ENCODE results near the gene TTLL11. TPM values are rescaled to one million over a fixed set of nuclear protein-coding genes. Genes with fewer than 3 reads are reported as not detected.

The TTLL11 gene
- total RNA-seq, 1 experiment from 2014 or later = 13.6 TPM

- Mint-ChIP-seq H3K36me3 (ENCODE audit: insufficient read depth, unreplicated experiment) (peaks cover 8% of the 10 kb centered on the region), H3K9me3 (ENCODE audit: unreplicated experiment) (no peaks in the 10 kb centered on the region), H3K27ac (ENCODE audit: low read depth, unreplicated experiment) (no peak overlapping the region), H3K27me3 (ENCODE audit: insufficient read depth, unreplicated experiment) (no peaks in the 10 kb centered on the region), H3K4me3 (ENCODE audit: unreplicated experiment) (no peak overlapping the region), H3K4me1 (ENCODE audit: insufficient read depth, unreplicated experiment) (no peaks in the 10 kb centered on the region)
- no peak for TF ChIP-seq CTCF (IDR thresholded peaks at IDR 0.05; ENCODE audit: unreplicated experiment)
- POLR2A ChIA-PET = interaction anchor here (0.6 kb wide), 1 partner anchor 385 kb away, joined by 3 read pairs; no protein-coding TSS in a partner anchor
- no peak for DNase-seq (ENCODE audit: unreplicated experiment)
- intact Hi-C loops (cut with micrococcal nuclease) = no loop called here
- no TSS peak for BruUV-seq (replicated peaks)
- CTCF ChIA-PET = interaction anchor here (0.5 to 1.0 kb wide), 3 partner anchors 66 to 212 kb away, joined by 3 read pairs; no protein-coding TSS in a partner anchor
Observed at GRCh38 chr9:122058709-122059108, 34.4 kb downstream of the TTLL11 start.

- Mint-ChIP-seq H3K27me3 (ENCODE audit: insufficient read depth, unreplicated experiment) (no peaks in the 10 kb centered on the region), H3K9me3 (ENCODE audit: unreplicated experiment) (no peaks in the 10 kb centered on the region), H3K4me3 (ENCODE audit: unreplicated experiment) (no peak overlapping the region), H3K27ac (ENCODE audit: low read depth, unreplicated experiment) (no peak overlapping the region), H3K36me3 (ENCODE audit: insufficient read depth, unreplicated experiment) (peaks cover 8% of the 10 kb centered on the region), H3K4me1 (ENCODE audit: insufficient read depth, unreplicated experiment) (no peaks in the 10 kb centered on the region)
- TF ChIP-seq CTCF (IDR thresholded peaks at IDR 0.05; ENCODE audit: unreplicated experiment) = no peak
- ChIA-PET POLR2A (no interaction called here), CTCF (interaction anchor here (1.0 kb wide), 1 partner anchor 67 kb away, joined by 3 read pairs; no protein-coding TSS in a partner anchor)
- DNase-seq (ENCODE audit: unreplicated experiment) = no peak
- intact Hi-C loops (cut with micrococcal nuclease) = no loop called here
- no TSS peak for BruUV-seq (replicated peaks)
Observed at GRCh38 chr9:122058051-122058450, 35.1 kb downstream of the TTLL11 start.

- Mint-ChIP-seq H3K4me1 (ENCODE audit: insufficient read depth, unreplicated experiment) (no peaks in the 10 kb centered on the region), H3K36me3 (ENCODE audit: insufficient read depth, unreplicated experiment) (peaks cover 8% of the 10 kb centered on the region), H3K4me3 (ENCODE audit: unreplicated experiment) (no peak overlapping the region), H3K27me3 (ENCODE audit: insufficient read depth, unreplicated experiment) (no peaks in the 10 kb centered on the region), H3K9me3 (ENCODE audit: unreplicated experiment) (no peaks in the 10 kb centered on the region), H3K27ac (ENCODE audit: low read depth, unreplicated experiment) (no peak overlapping the region)
- intact Hi-C loops (cut with micrococcal nuclease) = no loop called here
- BruUV-seq (replicated peaks) = no TSS peak
- ChIA-PET CTCF (no interaction called here), POLR2A (no interaction called here)
- TF ChIP-seq CTCF (IDR thresholded peaks at IDR 0.05; ENCODE audit: unreplicated experiment) = no peak
- no peak for DNase-seq (ENCODE audit: unreplicated experiment)
Observed at GRCh38 chr9:122057211-122057610, 35.9 kb downstream of the TTLL11 start.

GRCh38 chr9:122056484-122056883 is 36.6 kb downstream of the TTLL11 start:
- intact Hi-C loops (cut with micrococcal nuclease) = no loop called here
- no peak for TF ChIP-seq CTCF (IDR thresholded peaks at IDR 0.05; ENCODE audit: unreplicated experiment)
- no peaks in the 10 kb centered on the region for H3K4me1 Mint-ChIP-seq (ENCODE audit: insufficient read depth, unreplicated experiment)
- peak; percentile 50 for DNase-seq (ENCODE audit: unreplicated experiment)
- no peak overlapping the region for H3K4me3 Mint-ChIP-seq (ENCODE audit: unreplicated experiment)
- H3K27me3 Mint-ChIP-seq (ENCODE audit: insufficient read depth, unreplicated experiment) = no peaks in the 10 kb centered on the region
- POLR2A ChIA-PET = no interaction called here
- CTCF ChIA-PET = interaction anchor here (0.7 kb wide), 1 partner anchor 300 kb away, joined by 3 read pairs; no protein-coding TSS in a partner anchor
- H3K27ac Mint-ChIP-seq (ENCODE audit: low read depth, unreplicated experiment) = no peak overlapping the region
- H3K9me3 Mint-ChIP-seq (ENCODE audit: unreplicated experiment) = no peaks in the 10 kb centered on the region
- H3K36me3 Mint-ChIP-seq (ENCODE audit: insufficient read depth, unreplicated experiment) = peaks cover 3% of the 10 kb centered on the region
- BruUV-seq (replicated peaks) = no TSS peak
